ENCODE data around the gene KRTAP10-7.
"Not testable (repeated sequence)": the region's sequence is repeated elsewhere in the genome, so short reads cannot be mapped to it uniquely, and the experiment has no call there.

Gene KRTAP10-7

GRCh38 chr21:44590897-44591800, 9.2 kb upstream of the KRTAP10-7 start:
- not testable (repeated sequence) for FAIRE-seq

GRCh38 chr21:44591801-44592130, 8.6 kb upstream of the KRTAP10-7 start:
- FAIRE-seq = not testable (repeated sequence)

- FAIRE-seq = no peak
Measured at GRCh38 chr21:44592446-44593311, 7.7 kb upstream of the KRTAP10-7 start, which contains the start of gene KRTAP10-6. KRTAP10-6 (minus strand) TSS chr21:44592505; CDS start chr21:44592484, 21 bp downstream.

GRCh38 chr21:44593598-44594405, 6.6 kb upstream of the KRTAP10-7 start:
- no peak for FAIRE-seq

GRCh38 chr21:44594406-44594916, 5.9 kb upstream of the KRTAP10-7 start:
- no peak for FAIRE-seq

GRCh38 chr21:44595524-44595923, 4.9 kb upstream of the KRTAP10-7 start:
- no peak for FAIRE-seq

GRCh38 chr21:44596068-44596725, 4.2 kb upstream of the KRTAP10-7 start:
- no peak for FAIRE-seq

- no peak for FAIRE-seq
Measured at GRCh38 chr21:44598061-44598460, 2.3 kb upstream of the KRTAP10-7 start.

GRCh38 chr21:44599264-44600029, 950 bp upstream of the KRTAP10-7 start:
- no peak for FAIRE-seq

GRCh38 chr21:44601091-44601490, 694 bp downstream of the KRTAP10-7 start:
- FAIRE-seq = not testable (repeated sequence)

- no peak for FAIRE-seq
Measured at GRCh38 chr21:44601596-44602462, 1.4 kb downstream of the KRTAP10-7 start.

- no peak for FAIRE-seq
Measured at GRCh38 chr21:44602463-44602850, 2.1 kb downstream of the KRTAP10-7 start.

- no peak for FAIRE-seq
Measured at GRCh38 chr21:44603109-44603875, 2.9 kb downstream of the KRTAP10-7 start.

- no peak for FAIRE-seq
Measured at GRCh38 chr21:44603911-44604310, 3.5 kb downstream of the KRTAP10-7 start.

GRCh38 chr21:44606495-44606894, 6.1 kb downstream of the KRTAP10-7 start:
- FAIRE-seq = no peak

GRCh38 chr21:44609193-44609592, 8.8 kb downstream of the KRTAP10-7 start:
- FAIRE-seq = no peak

GRCh38 chr21:44610157-44610843, 9.9 kb downstream of the KRTAP10-7 start:
- not testable (repeated sequence) for FAIRE-seq

- no peak for FAIRE-seq
Measured at GRCh38 chr21:44611551-44611950, 11.2 kb downstream of the KRTAP10-7 start.

GRCh38 chr21:44612029-44612486, 11.7 kb downstream of the KRTAP10-7 start, which contains the start of gene KRTAP10-8:
KRTAP10-8 (plus strand) TSS chr21:44612079; CDS start chr21:44612101, 22 bp downstream.
- FAIRE-seq = no peak
